Keratinocyte (primary cell): ENCODE measurements around the gene SMAD6. TPM values are rescaled to one million over a fixed set of nuclear protein-coding genes. Genes with fewer than 3 reads are reported as not detected.

Source experiments
- DNase-seq: peaks from one replicate; pipeline ENCODE4 v3.0.0-alpha.2; 2011; ENCODE audit warnings: low read depth, missing footprints, low spot score
- FAIRE-seq: peaks from 2 replicates; lab custom pipeline; 2011; peaks lifted over from hg19 to GRCh38; lab: Jason Lieb, UNC
- H2AFZ ChIP-seq: 2 replicates; pipeline ENCODE4 v1.6.0; 2012; ENCODE audit warnings: low read length, control low read depth, inconsistent platforms; ENCODE audit not compliant: control insufficient read depth
- H3K27ac ChIP-seq: 2 replicates; pipeline ENCODE4 v1.5.1; 2011; ENCODE audit warnings: low read length; ENCODE audit not compliant: control insufficient read depth, insufficient read depth
- H3K27me3 ChIP-seq: 3 replicates; pipeline ENCODE4 v1.6.0; 2011; ENCODE audit warnings: low read length; ENCODE audit not compliant: control insufficient read depth, insufficient read depth; ENCODE audit errors: extremely low read depth
- H3K36me3 ChIP-seq, 2 experiments: 2 replicates in 1 of 2; 3 replicates in 1 of 2; pipeline ENCODE4 v1.5.1; 2011; ENCODE audit warnings: low read length in 2 of 2, mild to moderate bottlenecking in 1 of 2; ENCODE audit not compliant: control insufficient read depth in 2 of 2, insufficient read depth in 2 of 2; ENCODE audit errors: extremely low read depth in 1 of 2
- H3K4me1 ChIP-seq: 3 replicates; pipeline ENCODE4 v1.5.1; 2011; ENCODE audit warnings: low read length; ENCODE audit not compliant: control insufficient read depth, insufficient read depth; ENCODE audit errors: extremely low read depth
- H3K4me2 ChIP-seq: 3 replicates; pipeline ENCODE4 v1.6.0; 2011; ENCODE audit warnings: low read depth, low read length; ENCODE audit not compliant: control insufficient read depth, insufficient read depth; ENCODE audit errors: extremely low read depth
- H3K4me3 ChIP-seq, 3 experiments: fragments of 200-600 bp in 1 of 3; sonication (generic) in 1 of 3; 2 replicates in 2 of 3; 3 replicates in 1 of 3; pipeline ENCODE4 v1.5.1; 2011 to 2016; ENCODE audit warnings: low read length in 3 of 3, mild to moderate bottlenecking in 3 of 3, control low read depth in 2 of 3, inconsistent platforms in 1 of 3, low read depth in 1 of 3, mixed read lengths in 1 of 3, mixed run types in 1 of 3, moderate library complexity in 1 of 3; ENCODE audit not compliant: control insufficient read depth in 2 of 3, insufficient read depth in 2 of 3; ENCODE audit errors: extremely low read depth in 1 of 3
- H3K79me2 ChIP-seq: 2 replicates; pipeline ENCODE4 v1.6.0; 2012; ENCODE audit warnings: low read length; ENCODE audit not compliant: control insufficient read depth, insufficient read depth
- H3K9ac ChIP-seq: 3 replicates; pipeline ENCODE4 v1.6.0; 2011; ENCODE audit warnings: low read length; ENCODE audit not compliant: control insufficient read depth, insufficient read depth; ENCODE audit errors: extremely low read depth
- H3K9me1 ChIP-seq: 3 replicates; pipeline ENCODE4 v1.6.0; 2011; ENCODE audit warnings: low read length; ENCODE audit not compliant: control insufficient read depth, insufficient read depth; ENCODE audit errors: extremely low read depth
- H3K9me3 ChIP-seq: 2 replicates; pipeline ENCODE4 v1.5.1; 2012; ENCODE audit warnings: low read depth, low read length; ENCODE audit not compliant: control insufficient read depth
- H4K20me1 ChIP-seq: 3 replicates; pipeline ENCODE4 v1.6.0; 2011; ENCODE audit warnings: low read length; ENCODE audit not compliant: control insufficient read depth, insufficient read depth; ENCODE audit errors: extremely low read depth
- CTCF ChIP-seq, 3 experiments: IDR thresholded peaks in 1 of 3; conservative IDR thresholded peaks in 1 of 3; optimal IDR thresholded peaks in 1 of 3; 2 replicates in 2 of 3; 3 replicates in 1 of 3; pipeline versions ENCODE3 to v1.5.1; 2011; ENCODE audit warnings: low read length in 3 of 3, mild to moderate bottlenecking in 3 of 3, moderate library complexity in 2 of 3, control low read depth in 1 of 3, inconsistent platforms in 1 of 3; ENCODE audit not compliant: insufficient read depth in 2 of 3; ENCODE audit errors: extremely low read depth in 1 of 3
- EZH2 ChIP-seq: IDR thresholded peaks from one replicate; pipeline ENCODE4 v1.6.1; 2012; ENCODE audit warnings: inconsistent platforms, mild to moderate bottlenecking, low read length, moderate library complexity
- dilution Hi-C: fragments of 300-500 bp; cut with MboI; formaldehyde crosslinking; loops from one replicate; pipeline ENCODE4 v1.7.0; 2020; ENCODE audit warnings: low sequenced_read_pairs; ENCODE audit not compliant: extremely low pct_ligation_motif_present
- polyA plus RNA-seq, 5 experiments: library from polyadenylated mRNA; depleted of rRNA in 3 of 5; stranded (reverse) in 3 of 5; stranded (forward) in 1 of 5; unstranded in 1 of 5; fragments of >200 nt; gene quantifications; 1 replicate in 1 of 5; 2 replicates in 3 of 5; 3 replicates in 1 of 5; pipeline versions ENCODE4 v1.2.1 to v1.2.3, GENCODE V29; 2011 to 2012; ENCODE audit warnings: missing spikeins in 2 of 5, low read depth in 1 of 5, low replicate concordance in 1 of 5

The SMAD6 gene
- polyA plus RNA-seq, 1 donor (not counting 4 experiments of a cell fraction or from before 2014, with no cell fraction given): 0.03 TPM

GRCh38 chr15:66820481-66821176 lies 118.6 kb downstream of the SMAD6 start:
- DNase-seq: no peak
- dilution Hi-C loops: no loop called here

GRCh38 chr15:66821307-66821706 lies 119.3 kb downstream of the SMAD6 start:
- no peak overlapping the region for H3K27ac ChIP-seq
- H3K4me3 ChIP-seq: no peak overlapping the region
- H3K27me3 ChIP-seq: no peaks in the 10 kb centered on the region
- FAIRE-seq: no peak
- dilution Hi-C loops: no loop called here
- no peaks in the 10 kb centered on the region for H3K9me1 ChIP-seq
- H3K4me2 ChIP-seq: no peak overlapping the region
- H2AFZ ChIP-seq: no peak overlapping the region
- no peaks in the 10 kb centered on the region for H3K4me1 ChIP-seq
- no peaks in the 10 kb centered on the region for H3K9me3 ChIP-seq
- H3K36me3 ChIP-seq: no peaks in the 10 kb centered on the region
- no peak for DNase-seq
- no peaks in the 10 kb centered on the region for H4K20me1 ChIP-seq
- no peaks in the 10 kb centered on the region for H3K79me2 ChIP-seq
- TF ChIP-seq CTCF (optimal IDR thresholded peaks at IDR 0.05 in 1 of 3, IDR thresholded peaks at IDR 0.05 in 1 of 3, conservative IDR thresholded peaks at IDR 0.05 in 1 of 3; ENCODE audit: extremely low read depth in 1 of 3, insufficient read depth in 2 of 3, low read length in 3 of 3): no peak
- H3K9ac ChIP-seq: no peak overlapping the region

More at GRCh38 chr15:66820481-66821176, 118.6 kb downstream of the SMAD6 start:
- no peaks in the 10 kb centered on the region for H3K9me1 ChIP-seq
- peaks cover 1% of the 10 kb centered on the region for H3K4me1 ChIP-seq
- H3K9ac ChIP-seq: no peak overlapping the region
- H3K9me3 ChIP-seq: no peaks in the 10 kb centered on the region
- H3K27ac ChIP-seq: no peak overlapping the region
- no peak overlapping the region for H3K4me2 ChIP-seq
- no peak overlapping the region for H3K4me3 ChIP-seq
- H3K79me2 ChIP-seq: no peaks in the 10 kb centered on the region
- no peaks in the 10 kb centered on the region for H3K27me3 ChIP-seq
- H2AFZ ChIP-seq: no peak overlapping the region
- TF ChIP-seq EZH2 (no peak), CTCF (optimal IDR thresholded peaks at IDR 0.05 in 1 of 3, IDR thresholded peaks at IDR 0.05 in 1 of 3, conservative IDR thresholded peaks at IDR 0.05 in 1 of 3; ENCODE audit: extremely low read depth in 1 of 3, insufficient read depth in 2 of 3, low read length in 3 of 3) (no peak)
- H3K36me3 ChIP-seq: no peaks in the 10 kb centered on the region
- FAIRE-seq: no peak
- no peaks in the 10 kb centered on the region for H4K20me1 ChIP-seq
